GM19467 (cell line): ENCODE data around the gene ID2.

Source experiments
- ATAC-seq: cut with Tn5 transposase; IDR thresholded peaks from one replicate; pipeline ENCODE4 v1.9.1; 2021; ENCODE audit warnings: mild to moderate bottlenecking, moderate library complexity; ENCODE audit not compliant: unreplicated experiment

ID2 gene

DNA sequence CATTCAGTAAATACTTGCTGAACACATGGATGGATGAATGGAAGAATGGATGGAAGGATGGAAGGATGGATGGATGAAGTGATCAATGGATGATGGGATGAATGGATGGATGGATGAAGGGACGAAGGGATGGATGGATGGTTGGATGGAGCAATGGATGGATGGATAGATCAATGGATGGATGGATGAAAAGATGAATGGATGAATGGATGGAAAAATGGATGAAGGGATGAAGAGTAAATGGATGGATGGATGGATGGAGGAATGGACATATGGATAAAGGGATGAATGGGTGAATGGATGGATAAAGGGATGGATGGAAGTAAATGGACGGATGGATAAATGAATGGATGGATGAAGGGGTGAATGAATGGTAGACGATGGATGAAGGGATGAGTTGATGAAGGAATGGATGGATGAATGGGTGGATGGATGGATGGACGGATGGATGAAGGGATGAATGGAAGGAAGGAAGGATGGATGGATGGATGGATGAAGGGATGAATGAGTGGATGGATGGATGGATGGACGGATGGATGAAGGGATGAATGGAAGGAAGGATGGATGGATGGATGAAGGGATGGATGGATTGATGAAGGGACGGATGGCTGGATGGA is 13.9 kb upstream of the ID2 start:
- no peak for ATAC-seq

DNA sequence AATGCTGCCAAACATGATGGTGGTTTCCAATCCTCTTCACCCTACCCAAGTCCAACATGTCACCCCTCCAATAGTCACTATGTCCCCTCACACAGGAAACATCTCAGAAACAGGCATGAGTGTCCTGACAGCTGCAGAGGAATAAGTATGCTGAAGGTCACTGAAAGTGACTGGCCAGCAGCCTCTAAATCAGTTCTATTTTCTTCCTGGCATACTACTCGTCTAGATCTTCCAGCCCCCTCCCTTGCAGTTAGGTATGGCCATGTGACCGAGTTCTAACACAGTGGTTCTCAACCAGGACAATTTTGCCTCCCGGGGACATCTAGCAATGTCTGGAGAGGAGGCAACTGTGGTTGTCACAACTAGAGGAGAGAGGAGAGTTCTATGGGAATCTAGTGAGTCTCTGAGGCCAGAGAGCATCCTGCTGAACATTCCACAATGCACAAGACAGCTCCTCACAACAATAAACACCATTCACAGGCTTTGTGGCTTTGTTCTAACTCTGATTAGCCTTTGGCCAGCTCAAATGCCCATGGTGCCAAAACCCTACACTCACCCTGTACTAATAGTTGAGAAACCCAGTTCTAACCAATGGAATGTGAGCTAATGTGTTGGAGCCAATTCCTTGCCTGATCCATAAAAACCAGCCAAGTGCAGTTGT is 12.6 kb upstream of the ID2 start:
- ATAC-seq, result no peak

DNA sequence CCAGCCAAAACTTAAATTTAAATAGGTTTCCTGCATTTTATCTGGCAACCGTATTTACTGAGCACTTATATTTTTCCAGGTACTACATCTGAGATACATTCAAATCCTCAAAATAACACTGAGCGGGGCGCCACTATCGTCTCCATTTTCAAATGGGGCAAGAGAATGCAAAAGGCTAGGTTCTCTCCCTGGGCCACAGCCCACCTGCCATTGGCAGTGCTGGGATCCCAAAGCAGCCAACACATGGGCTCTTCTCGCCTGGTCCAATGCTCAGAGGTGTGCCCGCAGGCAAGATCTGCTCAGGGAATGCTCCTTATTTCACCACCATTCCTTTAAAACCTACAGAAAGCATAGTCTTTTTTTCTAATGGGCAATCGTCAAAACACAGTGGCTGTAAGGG is 11.3 kb upstream of the ID2 start:
- no peak for ATAC-seq

DNA sequence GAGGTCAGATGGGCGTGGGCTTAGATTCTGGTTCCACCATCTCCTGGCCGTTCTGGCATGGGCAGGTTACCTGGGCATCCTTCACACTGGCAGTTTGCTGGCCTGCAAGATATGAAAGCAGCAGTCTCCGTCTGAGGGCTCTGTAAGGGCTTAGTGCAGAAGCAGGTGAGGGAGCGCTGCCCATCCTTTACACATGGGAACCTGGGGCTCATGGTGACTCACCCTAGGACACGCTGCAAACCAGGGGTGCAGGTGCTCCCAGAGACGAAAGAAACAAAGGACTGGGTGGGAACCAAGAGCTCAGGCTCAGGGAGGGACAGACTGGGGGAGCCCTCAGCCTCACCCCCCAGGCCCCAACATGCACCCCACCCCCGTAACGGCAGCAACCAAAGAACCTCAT is 10.7 kb upstream of the ID2 start:
- no peak for ATAC-seq

DNA sequence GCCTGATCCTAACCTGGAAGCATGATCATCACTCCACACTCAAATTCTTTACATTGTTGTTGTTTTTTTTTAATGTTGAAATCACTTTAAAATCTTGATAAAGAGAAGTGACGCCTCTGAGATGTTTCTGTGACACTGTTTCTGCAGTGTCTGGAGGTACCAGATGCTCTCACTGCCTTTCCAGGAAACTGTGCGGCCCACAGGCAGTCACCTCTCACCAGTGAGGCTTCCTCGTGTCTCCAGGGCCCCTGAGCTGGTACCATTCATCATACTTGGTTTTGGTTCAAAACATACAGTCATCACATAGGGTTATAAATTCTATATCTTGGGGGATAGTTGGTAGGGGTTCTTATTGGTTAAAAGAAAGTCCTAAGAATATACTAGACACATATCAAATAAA is 10.1 kb upstream of the ID2 start:
- ATAC-seq, result no peak

DNA sequence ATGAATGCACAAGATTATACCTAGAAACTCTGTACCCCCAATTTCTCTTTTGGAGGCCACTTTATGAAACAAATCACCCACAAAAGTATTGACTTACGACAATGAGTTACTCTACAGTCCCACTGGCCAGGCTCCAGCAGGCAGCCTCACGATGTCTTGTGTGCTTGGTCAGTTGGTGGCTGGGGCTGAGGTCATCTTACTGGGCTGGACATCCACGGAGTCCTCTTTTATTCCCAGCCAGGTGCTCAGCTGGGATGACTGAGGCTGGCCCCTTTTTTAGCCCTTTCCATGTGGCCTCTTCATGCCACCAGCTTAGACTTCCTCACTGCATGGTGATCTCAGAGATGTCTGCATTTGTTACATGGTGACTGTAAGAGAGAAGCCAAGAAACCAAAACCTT is 8.9 kb upstream of the ID2 start:
- no peak for ATAC-seq

DNA sequence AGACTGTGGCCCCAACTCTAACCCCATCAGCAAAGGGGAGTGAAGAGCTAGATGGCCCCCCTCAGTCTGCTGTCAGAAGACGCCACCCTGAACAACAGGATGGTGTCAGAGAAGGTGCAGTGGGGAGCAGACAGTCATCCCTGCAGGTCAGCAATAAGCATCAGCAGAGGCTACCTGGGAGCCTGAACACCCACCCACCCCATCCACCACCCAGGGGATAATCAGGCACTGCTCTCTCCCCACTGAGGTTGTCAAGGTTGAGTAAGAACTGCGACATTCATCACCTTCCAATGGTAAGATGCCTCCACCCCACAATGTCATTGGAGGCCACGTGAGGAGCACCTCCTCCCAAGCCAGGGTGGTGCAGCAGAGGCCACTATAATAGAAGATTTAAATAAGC is 8.5 kb upstream of the ID2 start:
- ATAC-seq, result no peak

DNA sequence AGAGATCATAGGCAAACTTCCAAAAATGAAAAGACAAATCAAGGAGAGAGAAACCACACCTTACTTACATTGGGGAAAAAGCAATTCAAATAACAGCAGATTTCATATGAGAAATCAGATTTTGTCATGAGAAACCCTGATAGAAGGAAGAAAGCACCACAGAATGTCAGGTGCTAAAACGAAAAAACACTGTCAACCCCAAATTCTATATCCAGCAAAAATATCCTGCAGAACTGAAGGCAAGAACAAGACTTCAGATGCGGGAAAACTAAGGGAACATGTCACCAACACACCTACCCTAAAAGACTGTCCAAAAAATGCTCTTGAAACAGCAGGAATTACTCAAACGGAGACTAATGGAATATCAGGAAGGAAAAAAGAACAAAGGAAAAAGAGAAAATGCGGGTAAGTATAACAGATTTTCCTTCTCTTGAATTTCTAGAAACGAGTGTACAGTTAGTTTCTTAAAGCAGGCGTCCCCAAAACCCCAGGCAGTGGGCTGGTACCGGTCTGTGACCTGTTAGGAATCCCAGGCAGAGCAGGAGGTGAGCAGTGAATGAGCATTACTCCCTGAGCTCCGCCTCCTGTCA is 7.3 kb upstream of the ID2 start:
- ATAC-seq, result no peak

DNA sequence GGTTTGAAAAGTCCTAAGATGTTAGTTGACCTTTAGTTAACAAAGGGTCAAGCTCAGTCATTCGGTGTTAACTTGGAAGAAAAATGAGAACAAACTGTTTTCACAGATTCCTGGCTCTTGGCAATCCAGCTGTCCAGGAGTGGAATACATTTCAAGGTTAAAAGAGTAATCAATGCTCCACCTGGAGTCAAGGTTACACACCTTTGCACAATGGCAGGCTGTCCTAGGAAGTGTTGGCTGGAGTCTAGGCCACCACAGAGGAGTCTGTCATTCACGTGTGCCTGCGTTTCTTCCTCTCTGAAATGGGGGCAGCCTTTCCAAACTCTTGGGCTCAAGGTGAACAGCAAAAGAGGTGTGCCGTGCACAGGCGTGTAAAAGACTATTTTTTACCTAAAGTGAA is 6.3 kb upstream of the ID2 start:
- no peak for ATAC-seq

DNA sequence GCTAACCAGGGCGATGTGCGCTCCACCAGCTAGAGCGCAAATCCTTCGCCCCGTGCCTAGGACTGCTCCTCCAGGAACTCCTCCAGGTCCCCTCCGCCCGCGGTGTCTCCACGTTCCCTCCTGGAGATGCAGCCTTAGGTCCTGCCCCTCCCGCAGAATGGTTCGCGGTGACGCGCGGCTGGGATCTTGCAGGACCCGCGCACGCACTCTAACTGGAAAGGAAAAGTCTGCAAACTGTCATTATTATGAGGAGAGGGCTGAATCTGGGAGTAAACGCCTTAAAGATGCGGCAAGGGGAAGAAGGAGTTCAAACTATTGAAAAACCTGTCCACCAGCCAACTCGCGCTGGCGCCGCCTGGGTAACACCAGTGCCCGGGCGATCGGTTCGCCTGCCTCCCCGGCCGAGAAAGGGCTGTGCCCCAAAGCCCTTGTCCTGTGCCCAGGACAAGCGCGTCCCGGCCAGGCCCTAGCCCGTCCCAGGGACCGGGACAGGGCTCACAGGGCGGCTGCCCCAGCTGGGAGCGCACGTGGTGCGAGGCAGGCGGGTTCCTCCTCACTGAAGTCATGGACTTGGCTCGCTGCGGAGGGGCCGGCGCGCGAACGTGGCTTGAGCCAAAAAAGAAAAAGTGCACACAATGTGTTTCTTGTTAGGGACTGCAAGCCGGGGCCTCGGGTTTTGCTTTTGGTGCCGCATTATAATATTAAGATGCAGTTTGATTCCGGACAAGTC is 5.5 kb upstream of the ID2 start:
- ATAC-seq, result no peak

DNA sequence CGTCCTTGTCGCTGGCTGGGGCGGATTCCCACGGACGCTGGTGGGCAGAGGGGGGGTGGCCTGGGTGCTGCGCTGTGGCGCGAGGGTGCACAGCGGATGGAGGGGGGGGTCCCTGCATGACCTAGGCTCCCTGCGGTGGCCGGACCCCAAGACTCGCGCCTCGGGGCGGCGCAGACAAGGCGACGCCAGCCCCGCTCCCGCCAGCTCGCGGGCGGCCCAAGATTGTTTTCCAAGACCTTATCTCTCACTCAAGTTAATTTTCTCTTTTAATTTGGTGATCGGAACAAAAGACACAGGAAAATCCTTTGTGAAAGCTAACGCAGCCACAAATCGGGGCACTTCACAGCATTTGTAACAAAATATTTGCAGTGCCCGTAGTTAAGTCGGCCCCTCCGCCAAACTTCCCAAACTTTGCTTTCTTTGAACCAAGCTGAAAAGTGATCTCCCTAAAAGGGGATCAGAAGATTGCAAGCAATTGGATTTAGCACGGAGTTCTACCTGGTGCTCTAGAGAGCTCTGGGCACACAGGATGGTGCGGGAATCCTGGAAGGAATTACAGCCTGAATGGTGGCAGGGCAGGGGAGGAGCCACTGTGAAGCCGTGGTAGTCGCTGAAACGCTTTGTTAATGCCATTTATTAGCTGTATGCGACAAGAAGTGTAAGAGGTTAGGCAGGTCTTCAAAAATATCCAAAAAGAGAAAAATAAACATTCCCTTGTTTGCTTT is 4.8 kb upstream of the ID2 start:
- no peak for ATAC-seq

DNA sequence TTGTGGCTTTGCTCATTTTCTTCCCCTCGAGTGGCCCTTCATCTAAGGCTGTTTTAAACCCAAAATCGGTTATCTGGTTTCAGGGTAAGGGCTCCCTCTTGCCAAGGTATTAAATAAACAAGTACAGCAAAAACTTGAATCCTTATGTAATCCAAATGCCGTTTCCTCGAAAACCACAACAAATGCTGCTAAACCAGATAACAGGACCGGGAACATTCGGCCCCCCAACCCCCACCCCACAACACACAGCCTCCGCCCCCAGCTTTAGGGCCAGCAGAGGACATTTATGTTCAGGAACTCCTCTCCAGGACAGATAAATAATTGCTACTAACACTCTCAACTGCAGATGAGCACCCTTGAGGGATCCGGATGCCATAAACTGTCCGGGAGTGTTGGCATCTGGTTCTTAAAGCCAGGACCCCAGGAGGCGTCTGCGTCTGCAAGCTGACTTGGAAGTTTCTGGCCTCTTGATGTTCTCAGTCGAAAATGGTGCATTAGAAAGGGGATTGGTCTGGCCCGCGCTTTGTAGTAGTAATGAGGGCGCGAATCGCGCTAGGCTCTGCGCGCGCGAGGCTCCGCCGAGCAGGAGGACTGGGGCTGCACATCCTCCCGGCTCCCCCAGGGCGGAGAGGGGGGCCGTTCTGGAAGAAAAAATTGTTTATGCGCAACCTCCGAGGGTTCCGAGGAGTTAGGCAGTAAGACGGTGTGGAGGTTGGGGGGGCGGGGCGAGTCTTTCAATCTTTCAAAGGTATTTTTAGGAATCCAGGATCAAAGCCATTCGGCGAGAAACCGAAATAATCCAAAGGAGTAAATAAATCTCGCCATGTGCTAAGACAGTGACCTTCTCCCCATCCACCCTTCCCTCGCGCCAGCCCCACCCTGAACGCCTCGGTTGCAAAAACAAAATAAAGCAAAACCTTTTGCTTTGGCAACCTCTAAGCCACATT is 3.9 kb upstream of the ID2 start:
- no peak for ATAC-seq

DNA sequence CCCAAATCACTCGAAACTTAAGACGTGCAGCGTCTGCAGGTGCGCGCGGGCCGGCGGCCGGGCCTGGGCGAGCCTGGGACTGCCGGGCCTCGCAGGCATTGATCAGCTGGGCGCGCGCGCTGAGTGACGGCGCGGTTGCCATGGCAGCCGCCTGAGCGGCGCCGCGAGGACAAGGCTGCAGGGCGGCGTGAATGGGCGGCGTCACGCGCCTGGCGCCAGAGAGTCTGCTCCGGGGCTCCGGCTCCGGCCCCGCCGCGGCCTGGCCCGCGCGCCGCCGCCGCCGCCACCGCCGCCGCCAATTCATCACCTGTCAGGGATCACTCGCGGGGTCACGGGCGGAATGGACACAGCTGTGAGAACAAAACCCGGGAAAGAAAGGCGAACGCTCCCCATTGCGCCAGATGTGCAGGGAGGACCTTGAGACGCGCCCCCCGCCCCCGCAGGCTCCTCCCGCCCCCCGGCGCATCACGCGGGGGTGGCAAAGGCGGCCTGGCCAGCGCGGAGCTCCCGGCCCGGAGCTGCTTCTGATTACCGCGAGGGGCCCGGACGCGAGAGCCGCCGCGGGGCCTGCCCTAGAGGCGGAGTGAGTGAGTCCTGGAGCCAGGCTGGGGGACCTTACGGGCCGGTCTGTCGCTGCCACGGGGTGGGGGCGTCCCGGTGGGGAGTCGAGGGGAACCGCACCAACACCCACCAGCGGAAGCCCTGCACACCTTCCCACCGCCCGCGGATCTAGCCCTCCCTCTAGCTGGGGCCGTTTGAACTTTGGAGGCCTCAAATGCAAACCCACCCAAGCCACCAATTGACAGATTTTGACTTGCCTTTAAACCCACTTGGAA is 2.9 kb upstream of the ID2 start:
- peak; percentile 68 for ATAC-seq

DNA sequence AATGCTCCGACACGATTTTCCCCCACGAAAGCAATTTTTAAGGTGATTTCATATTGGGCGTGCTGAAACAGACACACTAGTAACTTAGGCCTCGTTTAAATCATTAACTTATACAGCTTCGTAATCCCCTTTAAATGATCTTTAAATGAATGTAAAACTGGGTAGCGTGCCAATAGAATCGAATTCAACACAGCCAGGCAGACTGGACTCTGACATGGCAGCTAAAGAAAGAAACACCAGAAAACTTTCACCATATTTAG is 2.4 kb upstream of the ID2 start:
- no peak for ATAC-seq

DNA sequence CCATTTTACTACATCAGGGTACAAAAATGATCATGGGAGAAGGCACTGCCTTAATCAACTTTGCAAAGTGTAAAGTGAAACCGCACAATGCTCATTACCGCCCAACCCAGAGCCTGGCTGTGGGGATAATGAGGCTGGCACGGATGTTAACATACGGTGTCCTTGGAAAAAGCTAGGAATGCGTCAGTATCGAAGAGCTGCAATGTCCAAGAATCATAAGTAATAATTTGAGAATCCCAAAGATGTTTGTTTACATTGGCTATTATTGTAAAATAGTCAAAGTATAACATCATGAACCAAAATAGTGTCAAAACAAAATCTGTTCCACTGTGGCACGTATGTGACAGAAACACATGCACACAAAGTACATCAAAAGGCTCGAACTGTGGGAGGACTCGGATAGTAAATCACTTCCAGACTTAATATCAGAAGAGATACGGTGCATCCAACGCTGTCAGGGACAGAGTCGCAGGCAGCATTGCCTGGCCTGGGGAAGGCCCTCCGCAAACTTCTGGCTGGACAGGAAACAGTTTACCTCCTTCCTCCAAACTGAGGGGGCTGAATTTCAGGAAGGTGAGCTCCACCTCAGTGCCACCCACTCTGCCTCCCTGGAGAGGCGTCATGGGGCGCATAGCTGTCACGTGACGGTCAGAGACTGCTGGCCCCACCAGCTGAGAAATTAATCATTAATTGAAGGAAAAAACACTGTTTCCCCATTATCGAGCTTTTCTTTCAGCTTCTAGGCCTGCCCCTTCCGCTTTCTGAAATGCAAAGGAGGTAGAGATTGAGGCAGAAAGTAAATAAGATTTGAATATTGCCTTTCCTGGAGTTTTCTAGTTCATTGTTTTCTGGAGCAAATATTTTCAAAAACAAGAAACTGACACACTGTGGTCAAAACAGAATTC is 1.8 kb upstream of the ID2 start:
- ATAC-seq, result no peak

DNA sequence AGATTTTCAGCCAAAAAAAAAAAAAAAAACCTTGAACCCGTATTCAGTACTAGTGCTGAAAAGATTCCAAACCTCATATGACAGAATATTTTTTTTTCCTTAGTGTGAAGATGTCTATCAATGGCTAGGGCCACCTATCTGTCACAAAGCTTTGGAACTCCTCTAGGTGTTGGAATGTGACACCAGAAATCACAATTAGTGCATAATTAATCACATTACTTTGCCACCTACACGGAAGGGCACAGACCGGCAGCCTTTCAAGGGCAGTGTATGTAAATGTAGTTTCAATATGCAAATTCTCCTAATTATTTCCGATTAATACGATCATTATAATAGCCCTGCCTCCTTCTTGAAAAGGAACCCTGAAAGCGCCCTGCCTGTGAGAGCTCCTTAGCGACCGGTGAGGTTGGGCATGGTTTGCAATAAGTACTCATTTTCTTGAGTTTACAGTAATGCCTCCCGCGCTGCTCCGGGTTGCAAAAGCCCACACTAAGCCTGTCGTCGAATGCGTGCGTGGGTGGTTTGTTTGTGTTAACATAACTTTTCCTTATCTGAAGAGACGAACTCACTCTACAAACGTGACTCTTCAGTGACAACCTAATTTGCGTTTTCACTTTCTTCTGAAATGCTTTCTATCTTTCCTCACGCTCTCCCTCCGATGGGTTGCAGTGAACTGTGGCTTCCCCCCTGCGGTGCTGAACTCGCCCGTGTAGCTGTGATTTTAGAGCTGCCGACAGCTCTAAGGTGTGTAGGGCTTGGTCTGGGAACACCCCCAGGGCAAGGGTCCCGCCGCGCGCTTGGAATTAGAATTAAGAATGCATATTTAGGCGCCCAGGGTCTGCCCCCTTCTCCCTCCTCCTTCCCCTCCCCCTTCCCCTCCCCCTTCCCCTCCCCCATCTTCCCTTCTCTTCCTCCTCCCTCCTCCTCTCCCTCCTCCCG is 765 bp upstream of the ID2 start:
- no peak for ATAC-seq
